GM12878 (cell line): ENCODE data around the gene SLC2A1. TPM values are rescaled to one million over a fixed set of nuclear protein-coding genes. Genes with fewer than 3 reads are reported as not detected.
A peak's percentile ranks its signal among the peaks of the same experiment; 100 is the strongest.

Experiments
- CBX3 ChIP-seq: fragments of 200-600 bp; sonication (generic); IDR thresholded peaks from 2 replicates; pipeline ENCODE4 v1.6.1; 2016; ENCODE audit warnings: low read depth, borderline replicate concordance
- CREM ChIP-seq: IDR thresholded peaks from 2 replicates; pipeline ENCODE4 v1.6.1; 2014; ENCODE audit warnings: antibody characterized with exemption, low read depth
- FOS ChIP-seq: IDR thresholded peaks from 3 replicates; pipeline ENCODE4 v1.6.1; 2011; ENCODE audit warnings: borderline replicate concordance; ENCODE audit not compliant: insufficient read length; ENCODE audit errors: extremely low read depth
- FOXM1 ChIP-seq: IDR thresholded peaks from 2 replicates; pipeline ENCODE4 v1.6.1; 2012; ENCODE audit warnings: low read depth, mild to moderate bottlenecking, inconsistent platforms, low read length, moderate library complexity
- IKZF1 ChIP-seq: fragments of 450-650 bp; conservative IDR thresholded peaks from 2 replicates; pipeline ENCODE4 v1.6.1; 2017; ENCODE audit warnings: antibody characterized with exemption, mild to moderate bottlenecking
- KAT2A ChIP-seq: conservative IDR thresholded peaks from 2 replicates; pipeline ENCODE4 v1.6.1; 2011; ENCODE audit warnings: low read depth, low read length; ENCODE audit not compliant: control insufficient read depth
- MEF2B ChIP-seq: fragments of 450-650 bp; IDR thresholded peaks from 2 replicates; pipeline ENCODE4 v1.6.1; 2018; ENCODE audit warnings: mild to moderate bottlenecking, moderate library complexity; ENCODE audit not compliant: partially characterized antibody, poor library complexity, severe bottlenecking
- NBN ChIP-seq: fragments of 450-650 bp; IDR thresholded peaks from 2 replicates; pipeline ENCODE4 v1.6.1; 2016
- NFYB ChIP-seq: IDR thresholded peaks from 2 replicates; pipeline ENCODE4 v1.6.1; 2011; ENCODE audit warnings: low read depth, mild to moderate bottlenecking, low read length, improper control_type of control experiment, moderate library complexity; ENCODE audit not compliant: insufficient read depth
- NR2C1 ChIP-seq: fragments of 450-650 bp; IDR thresholded peaks from 2 replicates; pipeline ENCODE4 v1.6.1; 2017; ENCODE audit warnings: antibody characterized with exemption, mild to moderate bottlenecking, moderate library complexity
- RAD51 ChIP-seq: fragments of 450-650 bp; IDR thresholded peaks from 2 replicates; pipeline ENCODE4 v1.6.1; 2016; ENCODE audit warnings: moderate library complexity, mild to moderate bottlenecking, inconsistent platforms
- RBBP5 ChIP-seq: fragments of 200-600 bp; sonication (generic); conservative IDR thresholded peaks from 2 replicates; pipeline ENCODE4 v1.6.1; 2016
- SREBF2 ChIP-seq: IDR thresholded peaks from 2 replicates; pipeline ENCODE4 v1.6.1; 2012; ENCODE audit warnings: mild to moderate bottlenecking, low read length
- TARDBP ChIP-seq: IDR thresholded peaks from 2 replicates; pipeline ENCODE4 v1.6.1; 2016; ENCODE audit warnings: borderline replicate concordance
- YBX1 ChIP-seq: fragments of 450-650 bp; IDR thresholded peaks from 2 replicates; pipeline ENCODE4 v1.6.1; 2016; ENCODE audit warnings: antibody characterized with exemption
- YY1 ChIP-seq: IDR thresholded peaks from 2 replicates; pipeline ENCODE4 v1.6.1; 2011; ENCODE audit warnings: low read depth, mild to moderate bottlenecking, low read length
- polyA plus RNA-seq, 11 experiments: library from polyadenylated mRNA; depleted of rRNA in 4 of 11; unstranded in 6 of 11; stranded (reverse) in 5 of 11; fragments of >200 nt; fragmentation: Nextera tagmentation in 4 of 11; fragmentation: Illumina TruSeq in 1 of 11; extraction: Ambion mirVana in 4 of 11; extraction: Trizol in 1 of 11; gene quantifications; 1 replicate in 1 of 11; 2 replicates in 10 of 11; pipeline versions ENCODE4 v1.2.1 to v1.2.3, GENCODE V29; 2011 to 2016; ENCODE audit warnings: inconsistent platforms in 2 of 11, missing spikeins in 2 of 11, low read depth in 1 of 11
- total RNA-seq, 4 experiments: library from RNA; depleted of rRNA in 3 of 4; stranded (reverse); fragments of >200 nt in 3 of 4; fragmentation: Illumina TruSeq in 1 of 4; extraction: Trizol in 1 of 4; gene quantifications; 2 replicates each; pipeline versions ENCODE4 v1.2.1 to v1.2.3, GENCODE V29; 2013 to 2021
- TF ChIP-seq, protein P1 (sequence below): fragments of 450-650 bp; IDR thresholded peaks from 2 replicates; pipeline ENCODE4 v1.6.1; 2018; ENCODE audit warnings: borderline replicate concordance, mild to moderate bottlenecking; ENCODE audit not compliant: partially characterized antibody
- TF ChIP-seq, protein P2 (sequence below): fragments of 450-650 bp; IDR thresholded peaks from 2 replicates; pipeline ENCODE4 v1.6.1; 2018; ENCODE audit warnings: mild to moderate bottlenecking, low read depth, moderate library complexity; ENCODE audit not compliant: partially characterized antibody
- TF ChIP-seq, protein P3 (sequence below): IDR thresholded peaks from 2 replicates; pipeline ENCODE4 v1.6.1; 2012; ENCODE audit warnings: mild to moderate bottlenecking, low read depth, low read length
- TF ChIP-seq, protein P4 (sequence below): IDR thresholded peaks from 2 replicates; pipeline ENCODE4 v1.6.1; 2011; ENCODE audit warnings: low read depth, mild to moderate bottlenecking, low read length, moderate library complexity, borderline replicate concordance; ENCODE audit errors: extremely low read depth
- TF ChIP-seq, protein P5 (sequence below): IDR thresholded peaks from 2 replicates; pipeline ENCODE4 v1.6.1; 2012; ENCODE audit warnings: low read depth, low read length, improper control_type of control experiment

SLC2A1 gene
- total and polyA plus RNA-seq, 10 of the 15 experiments (the other 5 are each of a cell fraction or from before 2014, with no cell fraction given): 5.7 to 66.0 (median 44.2) TPM

DNA sequence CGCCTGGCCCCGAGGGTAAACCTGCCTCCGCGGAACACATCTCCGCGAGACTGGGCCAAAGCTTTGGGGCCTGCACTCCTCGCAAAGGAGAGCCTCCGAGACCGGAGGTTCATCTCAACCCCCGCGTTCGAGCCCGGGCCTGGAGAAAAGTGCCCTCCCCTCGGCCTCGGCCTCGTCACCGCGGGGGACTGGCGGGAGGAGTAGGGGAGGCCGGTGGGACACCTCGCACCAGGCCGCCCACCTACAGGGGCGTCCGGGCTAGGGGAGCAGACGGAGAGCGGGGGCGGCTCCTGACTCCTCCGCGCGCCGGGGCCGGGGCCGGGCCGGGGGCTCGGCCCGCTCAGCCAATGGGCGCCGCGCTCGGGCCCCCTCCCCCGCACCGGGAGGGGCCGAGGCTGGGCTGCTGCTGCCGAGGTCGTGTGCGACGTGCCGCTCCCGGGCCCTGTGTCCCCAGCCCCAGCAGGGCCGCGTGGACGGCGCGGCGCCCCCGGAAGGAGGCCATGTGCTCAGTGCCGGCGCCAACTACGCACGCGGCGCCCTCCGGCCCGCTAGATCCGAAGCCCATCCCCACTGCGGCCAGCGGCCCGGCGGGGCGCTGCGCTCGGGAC, 684 bp downstream of the SLC2A1 start (continued):
- TF ChIP-seq NFYB: peak; percentile 62; the same call in 1 of the 2 replicates
- TF ChIP-seq, protein P1, sequence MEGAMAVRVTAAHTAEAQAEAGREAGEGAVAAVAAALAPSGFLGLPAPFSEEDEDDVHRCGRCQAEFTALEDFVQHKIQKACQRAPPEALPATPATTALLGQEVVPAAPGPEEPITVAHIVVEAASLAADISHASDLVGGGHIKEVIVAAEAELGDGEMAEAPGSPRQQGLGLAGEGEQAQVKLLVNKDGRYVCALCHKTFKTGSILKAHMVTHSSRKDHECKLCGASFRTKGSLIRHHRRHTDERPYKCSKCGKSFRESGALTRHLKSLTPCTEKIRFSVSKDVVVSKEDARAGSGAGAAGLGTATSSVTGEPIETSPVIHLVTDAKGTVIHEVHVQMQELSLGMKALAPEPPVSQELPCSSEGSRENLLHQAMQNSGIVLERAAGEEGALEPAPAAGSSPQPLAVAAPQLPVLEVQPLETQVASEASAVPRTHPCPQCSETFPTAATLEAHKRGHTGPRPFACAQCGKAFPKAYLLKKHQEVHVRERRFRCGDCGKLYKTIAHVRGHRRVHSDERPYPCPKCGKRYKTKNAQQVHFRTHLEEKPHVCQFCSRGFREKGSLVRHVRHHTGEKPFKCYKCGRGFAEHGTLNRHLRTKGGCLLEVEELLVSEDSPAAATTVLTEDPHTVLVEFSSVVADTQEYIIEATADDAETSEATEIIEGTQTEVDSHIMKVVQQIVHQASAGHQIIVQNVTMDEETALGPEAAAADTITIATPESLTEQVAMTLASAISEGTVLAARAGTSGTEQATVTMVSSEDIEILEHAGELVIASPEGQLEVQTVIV: no peak
- no peak for TF ChIP-seq FOXM1
- no peak for TF ChIP-seq YBX1
- TF ChIP-seq, protein P2, sequence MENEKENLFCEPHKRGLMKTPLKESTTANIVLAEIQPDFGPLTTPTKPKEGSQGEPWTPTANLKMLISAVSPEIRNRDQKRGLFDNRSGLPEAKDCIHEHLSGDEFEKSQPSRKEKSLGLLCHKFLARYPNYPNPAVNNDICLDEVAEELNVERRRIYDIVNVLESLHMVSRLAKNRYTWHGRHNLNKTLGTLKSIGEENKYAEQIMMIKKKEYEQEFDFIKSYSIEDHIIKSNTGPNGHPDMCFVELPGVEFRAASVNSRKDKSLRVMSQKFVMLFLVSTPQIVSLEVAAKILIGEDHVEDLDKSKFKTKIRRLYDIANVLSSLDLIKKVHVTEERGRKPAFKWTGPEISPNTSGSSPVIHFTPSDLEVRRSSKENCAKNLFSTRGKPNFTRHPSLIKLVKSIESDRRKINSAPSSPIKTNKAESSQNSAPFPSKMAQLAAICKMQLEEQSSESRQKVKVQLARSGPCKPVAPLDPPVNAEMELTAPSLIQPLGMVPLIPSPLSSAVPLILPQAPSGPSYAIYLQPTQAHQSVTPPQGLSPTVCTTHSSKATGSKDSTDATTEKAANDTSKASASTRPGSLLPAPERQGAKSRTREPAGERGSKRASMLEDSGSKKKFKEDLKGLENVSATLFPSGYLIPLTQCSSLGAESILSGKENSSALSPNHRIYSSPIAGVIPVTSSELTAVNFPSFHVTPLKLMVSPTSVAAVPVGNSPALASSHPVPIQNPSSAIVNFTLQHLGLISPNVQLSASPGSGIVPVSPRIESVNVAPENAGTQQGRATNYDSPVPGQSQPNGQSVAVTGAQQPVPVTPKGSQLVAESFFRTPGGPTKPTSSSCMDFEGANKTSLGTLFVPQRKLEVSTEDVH: no peak
- TF ChIP-seq SREBF2: no peak
- TF ChIP-seq YY1: peak; percentile 5; the same call in 1 of the 2 replicates
- no peak for TF ChIP-seq MEF2B
- TF ChIP-seq, protein P3, sequence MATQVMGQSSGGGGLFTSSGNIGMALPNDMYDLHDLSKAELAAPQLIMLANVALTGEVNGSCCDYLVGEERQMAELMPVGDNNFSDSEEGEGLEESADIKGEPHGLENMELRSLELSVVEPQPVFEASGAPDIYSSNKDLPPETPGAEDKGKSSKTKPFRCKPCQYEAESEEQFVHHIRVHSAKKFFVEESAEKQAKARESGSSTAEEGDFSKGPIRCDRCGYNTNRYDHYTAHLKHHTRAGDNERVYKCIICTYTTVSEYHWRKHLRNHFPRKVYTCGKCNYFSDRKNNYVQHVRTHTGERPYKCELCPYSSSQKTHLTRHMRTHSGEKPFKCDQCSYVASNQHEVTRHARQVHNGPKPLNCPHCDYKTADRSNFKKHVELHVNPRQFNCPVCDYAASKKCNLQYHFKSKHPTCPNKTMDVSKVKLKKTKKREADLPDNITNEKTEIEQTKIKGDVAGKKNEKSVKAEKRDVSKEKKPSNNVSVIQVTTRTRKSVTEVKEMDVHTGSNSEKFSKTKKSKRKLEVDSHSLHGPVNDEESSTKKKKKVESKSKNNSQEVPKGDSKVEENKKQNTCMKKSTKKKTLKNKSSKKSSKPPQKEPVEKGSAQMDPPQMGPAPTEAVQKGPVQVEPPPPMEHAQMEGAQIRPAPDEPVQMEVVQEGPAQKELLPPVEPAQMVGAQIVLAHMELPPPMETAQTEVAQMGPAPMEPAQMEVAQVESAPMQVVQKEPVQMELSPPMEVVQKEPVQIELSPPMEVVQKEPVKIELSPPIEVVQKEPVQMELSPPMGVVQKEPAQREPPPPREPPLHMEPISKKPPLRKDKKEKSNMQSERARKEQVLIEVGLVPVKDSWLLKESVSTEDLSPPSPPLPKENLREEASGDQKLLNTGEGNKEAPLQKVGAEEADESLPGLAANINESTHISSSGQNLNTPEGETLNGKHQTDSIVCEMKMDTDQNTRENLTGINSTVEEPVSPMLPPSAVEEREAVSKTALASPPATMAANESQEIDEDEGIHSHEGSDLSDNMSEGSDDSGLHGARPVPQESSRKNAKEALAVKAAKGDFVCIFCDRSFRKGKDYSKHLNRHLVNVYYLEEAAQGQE: no peak
- no peak for TF ChIP-seq RBBP5
- peak; percentile 73; the same call in 1 of the 2 replicates for TF ChIP-seq IKZF1
- TF ChIP-seq FOS: no peak
- TF ChIP-seq TARDBP: no peak
- no peak for TF ChIP-seq KAT2A
- no peak for TF ChIP-seq CREM
- no peak for TF ChIP-seq CBX3
- TF ChIP-seq NBN: no peak
- TF ChIP-seq NR2C1: no peak
- TF ChIP-seq RAD51: no peak
- TF ChIP-seq, protein P4, sequence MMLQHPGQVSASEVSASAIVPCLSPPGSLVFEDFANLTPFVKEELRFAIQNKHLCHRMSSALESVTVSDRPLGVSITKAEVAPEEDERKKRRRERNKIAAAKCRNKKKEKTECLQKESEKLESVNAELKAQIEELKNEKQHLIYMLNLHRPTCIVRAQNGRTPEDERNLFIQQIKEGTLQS: no peak
- TF ChIP-seq, protein P5, sequence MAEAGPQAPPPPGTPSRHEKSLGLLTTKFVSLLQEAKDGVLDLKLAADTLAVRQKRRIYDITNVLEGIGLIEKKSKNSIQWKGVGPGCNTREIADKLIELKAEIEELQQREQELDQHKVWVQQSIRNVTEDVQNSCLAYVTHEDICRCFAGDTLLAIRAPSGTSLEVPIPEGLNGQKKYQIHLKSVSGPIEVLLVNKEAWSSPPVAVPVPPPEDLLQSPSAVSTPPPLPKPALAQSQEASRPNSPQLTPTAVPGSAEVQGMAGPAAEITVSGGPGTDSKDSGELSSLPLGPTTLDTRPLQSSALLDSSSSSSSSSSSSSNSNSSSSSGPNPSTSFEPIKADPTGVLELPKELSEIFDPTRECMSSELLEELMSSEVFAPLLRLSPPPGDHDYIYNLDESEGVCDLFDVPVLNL: no peak
